Peyer's patch (tissue), 4 donors: Measurements from ENCODE around the gene ZNF516. TPM values are rescaled to one million over a fixed set of nuclear protein-coding genes. Genes with fewer than 3 reads are reported as not detected.

Source experiments
- DNase-seq, 3 donors: peaks; one replicate each; pipeline ENCODE4 v3.0.0-alpha.2; 2017 to 2019
- H3K27ac ChIP-seq, 4 donors: fragments of 200-600 bp; sonication (generic); one replicate each; pipeline ENCODE4 v1.5.1; 2016 to 2019
- H3K27me3 ChIP-seq, 2 donors: fragments of 200-600 bp; sonication (generic); one replicate each; pipeline ENCODE4 v1.5.1; 2019
- H3K36me3 ChIP-seq, 3 donors: fragments of 200-600 bp; sonication (generic); one replicate each; pipeline ENCODE4 v1.5.1; 2016 to 2019
- H3K4me1 ChIP-seq, 4 donors: fragments of 200-600 bp; sonication (generic); one replicate each; pipeline ENCODE4 v1.5.1; 2016 to 2019
- H3K4me3 ChIP-seq, 4 donors: fragments of 200-600 bp; sonication (generic); 1 replicate in 3 of 4; 2 replicates in 1 of 4; pipeline ENCODE4 v1.5.1; 2016 to 2019; ENCODE audit warnings: mild to moderate bottlenecking in 1 of 4
- H3K9me3 ChIP-seq, 4 donors: fragments of 200-600 bp; sonication (generic); one replicate each; pipeline ENCODE4 v1.5.1; 2016 to 2019; ENCODE audit warnings: mild to moderate bottlenecking in 1 of 4
- CTCF ChIP-seq, 6 experiments: fragments of 450-650 bp in 4 of 6; fragments of 200-600 bp in 2 of 6; sonication (generic) in 1 of 6; IDR thresholded peaks; one replicate each; pipeline ENCODE4 v1.5.1; 2017 to 2019; ENCODE audit warnings: antibody characterized with exemption in 6 of 6, mild to moderate bottlenecking in 3 of 6, moderate library complexity in 1 of 6
- POLR2A ChIP-seq, 2 donors: fragments of 450-650 bp; IDR thresholded peaks; one replicate each; pipeline ENCODE4 v1.5.1; 2017; ENCODE audit warnings: antibody characterized with exemption in 2 of 2, mild to moderate bottlenecking in 2 of 2, moderate library complexity in 2 of 2
- total RNA-seq, 4 donors: library from RNA; depleted of rRNA; stranded (reverse); fragments of >200 nt; gene quantifications; one replicate each; pipeline ENCODE4 v1.1.0, GENCODE V29; 2016

The ZNF516 gene
- total RNA-seq, 4 donors from 2014 or later, result 19.8 to 39.6 (median 25.7) TPM

GRCh38 chr18:76348267-76349066, 146.6 kb downstream of the ZNF516 start:
- Histone ChIP-seq H3K36me3 (no peaks in the 10 kb centered on the region), H3K4me3 (peak overlapping the region in 1 of 4 donors; percentile 5), H3K27ac (no peak overlapping the region), H3K27me3 (no peaks in the 10 kb centered on the region), H3K9me3 (no peaks in the 10 kb centered on the region), H3K4me1 (peaks cover 0 to 9% (median 0%) of the 10 kb centered on the region in 4 donors)
- no peak for DNase-seq
- TF ChIP-seq POLR2A (IDR thresholded peaks at IDR 0.05), result no peak
- no peak for TF ChIP-seq CTCF (IDR thresholded peaks at IDR 0.05)

GRCh38 chr18:76347341-76347740, 147.7 kb downstream of the ZNF516 start:
- H3K36me3 ChIP-seq, result no peaks in the 10 kb centered on the region
- no peak overlapping the region for H3K4me3 ChIP-seq
- no peak for TF ChIP-seq POLR2A (IDR thresholded peaks at IDR 0.05)
- TF ChIP-seq CTCF (IDR thresholded peaks at IDR 0.05), result no peak

GRCh38 chr18:76346490-76347130, 148.4 kb downstream of the ZNF516 start:
- DNase-seq, result no peak
- TF ChIP-seq POLR2A (IDR thresholded peaks at IDR 0.05) (no peak), CTCF (IDR thresholded peaks at IDR 0.05) (no peak)
- Histone ChIP-seq H3K27ac (no peak overlapping the region), H3K4me1 (peaks cover 0 to 9% (median 0%) of the 10 kb centered on the region in 4 donors), H3K27me3 (no peaks in the 10 kb centered on the region), H3K36me3 (no peaks in the 10 kb centered on the region), H3K9me3 (no peaks in the 10 kb centered on the region), H3K4me3 (no peak overlapping the region)

More at GRCh38 chr18:76347341-76347740, 147.7 kb downstream of the ZNF516 start:
- DNase-seq, result no peak
- Histone ChIP-seq H3K27me3 (no peaks in the 10 kb centered on the region), H3K27ac (no peak overlapping the region), H3K4me1 (peaks cover 0 to 9% (median 0%) of the 10 kb centered on the region in 4 donors), H3K9me3 (no peaks in the 10 kb centered on the region)

- TF ChIP-seq CTCF (IDR thresholded peaks at IDR 0.05) (no peak), POLR2A (IDR thresholded peaks at IDR 0.05) (no peak)
- no peak for DNase-seq
- H3K9me3 ChIP-seq, result no peaks in the 10 kb centered on the region
- no peak overlapping the region for H3K27ac ChIP-seq
- H3K36me3 ChIP-seq, result no peaks in the 10 kb centered on the region
- peaks cover 0 to 9% (median 0%) of the 10 kb centered on the region in 4 donors for H3K4me1 ChIP-seq
- no peaks in the 10 kb centered on the region for H3K27me3 ChIP-seq
- no peak overlapping the region for H3K4me3 ChIP-seq
These were observed 149.1 kb downstream of the ZNF516 start for GRCh38 chr18:76345901-76346300.

- Histone ChIP-seq H3K27me3 (no peaks in the 10 kb centered on the region), H3K4me1 (peaks cover 0 to 5% (median 0%) of the 10 kb centered on the region in 4 donors), H3K27ac (no peak overlapping the region), H3K36me3 (no peaks in the 10 kb centered on the region), H3K4me3 (no peak overlapping the region), H3K9me3 (no peaks in the 10 kb centered on the region)
- DNase-seq, result no peak
- TF ChIP-seq CTCF (IDR thresholded peaks at IDR 0.05), result no peak
- no peak for TF ChIP-seq POLR2A (IDR thresholded peaks at IDR 0.05)
These were observed 151.0 kb downstream of the ZNF516 start for GRCh38 chr18:76343938-76344569.
